ENCODE results near the gene SLC35G6.
"Not testable (repeated sequence)": the region's sequence is repeated elsewhere in the genome, so short reads cannot be mapped to it uniquely, and the experiment has no call there.

SLC35G6 gene

GRCh38 chr17:7481275-7481674 is at the start of gene SLC35G6:
TSS of gene SLC35G6 (plus strand) at chr17:7481446. CDS start at chr17:7481517, 71 bp downstream.
- DNase-seq, result not testable (repeated sequence)

- DNase-seq, result no peak
Observed at GRCh38 chr17:7432296-7432695, 49.0 kb upstream of the SLC35G6 start.

- peak; percentile 55 for DNase-seq
Observed at GRCh38 chr17:7435676-7436555, 45.3 kb upstream of the SLC35G6 start.

GRCh38 chr17:7436556-7437368 is 44.5 kb upstream of the SLC35G6 start:
- DNase-seq, result peak; percentile 83

GRCh38 chr17:7437369-7437863 is 43.8 kb upstream of the SLC35G6 start:
- DNase-seq, result no peak

- no peak for DNase-seq
Observed at GRCh38 chr17:7437950-7438614, 43.2 kb upstream of the SLC35G6 start.

- DNase-seq, result no peak
Observed at GRCh38 chr17:7438656-7439460, 42.4 kb upstream of the SLC35G6 start.

- DNase-seq, result peak; percentile 4
Observed at GRCh38 chr17:7439462-7440112, 41.7 kb upstream of the SLC35G6 start, which contains the start of gene FGF11. TSS of gene FGF11 (plus strand) at chr17:7439512. CDS start at chr17:7439621, 109 bp downstream.

GRCh38 chr17:7440113-7440833 is 41.0 kb upstream of the SLC35G6 start:
- peak; percentile 75 for DNase-seq

- peak; percentile 58 for DNase-seq
Observed at GRCh38 chr17:7440834-7441195, 40.4 kb upstream of the SLC35G6 start.

- DNase-seq, result no peak
Observed at GRCh38 chr17:7441266-7441665, 40.0 kb upstream of the SLC35G6 start.

- DNase-seq, result no peak
Observed at GRCh38 chr17:7442142-7442541, 39.1 kb upstream of the SLC35G6 start.

GRCh38 chr17:7443499-7444485 is 37.5 kb upstream of the SLC35G6 start:
- no peak for DNase-seq

GRCh38 chr17:7444682-7445618 is 36.3 kb upstream of the SLC35G6 start, which contains the start of gene CHRNB1:
TSS of gene CHRNB1 (plus strand) at chr17:7445061. CDS start at chr17:7445128, 67 bp downstream.
- DNase-seq, result peak; percentile 94

GRCh38 chr17:7445619-7445968 is 35.7 kb upstream of the SLC35G6 start:
- DNase-seq, result peak; percentile 47

GRCh38 chr17:7448461-7448860 is 32.8 kb upstream of the SLC35G6 start:
- DNase-seq, result no peak

GRCh38 chr17:7459961-7460545 is 21.2 kb upstream of the SLC35G6 start:
- DNase-seq, result no peak

Data from NCI-H1105 treated with DMSO at 0.1 percent for 48 hours (cell line).